HepG2 (cell line): ENCODE measurements around the gene PIAS1.

Experiments
- BHLHE40 ChIP-seq: IDR thresholded peaks from 2 replicates; pipeline ENCODE4 v1.6.1; 2011; ENCODE audit warnings: low read length, improper control_type of control experiment
- CTCF ChIP-seq: sonication (generic); formaldehyde crosslinking; IDR thresholded peaks from 2 replicates; pipeline ENCODE4 v1.5.0; 2020; ENCODE audit warnings: mild to moderate bottlenecking, missing genetic modification reagents, moderate library complexity
- EP300 ChIP-seq, 3 experiments: sonication (generic) in 1 of 3; formaldehyde crosslinking in 1 of 3; IDR thresholded peaks; 2 replicates each; pipeline versions ENCODE4 v1.5.1 to v1.6.1; 2011 to 2020; ENCODE audit warnings: low read depth in 2 of 3, low read length in 2 of 3, borderline replicate concordance in 1 of 3, improper control_type of control experiment in 1 of 3, mild to moderate bottlenecking in 1 of 3, missing genetic modification reagents in 1 of 3, moderate library complexity in 1 of 3
- KDM4B ChIP-seq: sonication (generic); formaldehyde crosslinking; IDR thresholded peaks from 2 replicates; pipeline ENCODE4 v1.4.0; 2020; ENCODE audit warnings: missing genetic modification reagents
- NR2F1 ChIP-seq, 2 experiments: fragments of 450-650 bp in 1 of 2; formaldehyde crosslinking in 1 of 2; IDR thresholded peaks; 2 replicates each; pipeline versions ENCODE4 v1.5.0 to v1.6.1; 2016 to 2020; ENCODE audit warnings: mild to moderate bottlenecking in 1 of 2, missing compliant biosample characterization in 1 of 2, missing genetic modification reagents in 1 of 2, moderate library complexity in 1 of 2
- POLR2A ChIP-seq, 2 experiments: IDR thresholded peaks; 2 replicates each; pipeline ENCODE4 v1.6.1; 2011; ENCODE audit warnings: low read depth in 2 of 2, low read length in 2 of 2, mild to moderate bottlenecking in 1 of 2, moderate library complexity in 1 of 2; ENCODE audit not compliant: insufficient read depth in 1 of 2
- ZBTB33 ChIP-seq: sonication (generic); formaldehyde crosslinking; IDR thresholded peaks from 2 replicates; pipeline ENCODE4 v1.4.0; 2020; ENCODE audit warnings: missing genetic modification reagents

- TF ChIP-seq KDM4B (no peak), POLR2A (IDR thresholded peaks at IDR 0.05; ENCODE audit: insufficient read depth in 1 of 2, low read depth in 2 of 2, low read length in 2 of 2) (no peak), BHLHE40 (no peak), CTCF (CRISPR knock-in tag) (no peak), EP300 (IDR thresholded peaks at IDR 0.05; ENCODE audit: low read depth in 2 of 2, low read length in 2 of 2) (no peak), EP300 (CRISPR knock-in tag; IDR thresholded peaks at IDR 0.05; ENCODE audit: borderline replicate concordance) (no peak), NR2F1 (CRISPR knock-in tag; IDR thresholded peaks at IDR 0.05) (no peak), ZBTB33 (CRISPR knock-in tag) (no peak)
Measured at GRCh38 chr15:68204361-68204760, 150.2 kb downstream of the PIAS1 start.
